ENCODE results near the gene ALAD. TPM values are rescaled to one million over a fixed set of nuclear protein-coding genes. Genes with fewer than 3 reads are reported as not detected.

ALAD gene
- polyA plus RNA-seq, 1 donor (not counting 4 experiments of a cell fraction or from before 2014, with no cell fraction given): 9.3 TPM

GRCh38 chr9:113373256-113373655 is 27.8 kb downstream of the ALAD start:
- TF ChIP-seq EZH2 (IDR thresholded peaks at IDR 0.05; ENCODE audit: low read length) (no peak), CTCF (optimal IDR thresholded peaks at IDR 0.05 in 1 of 3, IDR thresholded peaks at IDR 0.05 in 1 of 3, conservative IDR thresholded peaks at IDR 0.05 in 1 of 3; ENCODE audit: extremely low read depth in 1 of 3, insufficient read depth in 2 of 3, low read length in 3 of 3) (no peak)
- Histone ChIP-seq H3K27me3 (ENCODE audit: control insufficient read depth, extremely low read depth, insufficient read depth, low read length) (no peaks in the 10 kb centered on the region), H3K4me2 (ENCODE audit: control insufficient read depth, extremely low read depth, insufficient read depth, low read depth, low read length) (no peak overlapping the region), H3K4me1 (ENCODE audit: control insufficient read depth, extremely low read depth, insufficient read depth, low read length) (peaks cover 10% of the 10 kb centered on the region), H3K27ac (ENCODE audit: control insufficient read depth, insufficient read depth, low read length) (no peak overlapping the region), H3K4me3 (ENCODE audit: control insufficient read depth in 2 of 3, extremely low read depth in 1 of 3, insufficient read depth in 2 of 3, low read depth in 1 of 3, low read length in 3 of 3) (no peak overlapping the region), H4K20me1 (ENCODE audit: control insufficient read depth, extremely low read depth, insufficient read depth, low read length) (no peaks in the 10 kb centered on the region), H3K36me3 (ENCODE audit: control insufficient read depth in 2 of 2, extremely low read depth in 1 of 2, insufficient read depth in 2 of 2, low read length in 2 of 2) (peaks cover 14% of the 10 kb centered on the region in 2 experiments), H2AFZ (ENCODE audit: control insufficient read depth, low read length) (no peak overlapping the region), H3K9me3 (ENCODE audit: control insufficient read depth, low read depth, low read length) (no peaks in the 10 kb centered on the region), H3K9me1 (ENCODE audit: control insufficient read depth, extremely low read depth, insufficient read depth, low read length) (peaks cover 3% of the 10 kb centered on the region), H3K79me2 (ENCODE audit: control insufficient read depth, insufficient read depth, low read length) (peaks cover 7% of the 10 kb centered on the region), H3K9ac (ENCODE audit: control insufficient read depth, extremely low read depth, insufficient read depth, low read length) (no peak overlapping the region)
- no peak for FAIRE-seq
- no peak for DNase-seq (ENCODE audit: low read depth, low spot score)
- dilution Hi-C loops (cut with MboI; ENCODE audit: extremely low pct_ligation_motif_present, low sequenced_read_pairs): no loop called here

GRCh38 chr9:113372059-113372458 is 29.0 kb downstream of the ALAD start:
- Histone ChIP-seq H4K20me1 (ENCODE audit: control insufficient read depth, extremely low read depth, insufficient read depth, low read length) (no peaks in the 10 kb centered on the region), H3K27ac (ENCODE audit: control insufficient read depth, insufficient read depth, low read length) (no peak overlapping the region), H3K9me3 (ENCODE audit: control insufficient read depth, low read depth, low read length) (no peaks in the 10 kb centered on the region), H3K9ac (ENCODE audit: control insufficient read depth, extremely low read depth, insufficient read depth, low read length) (no peak overlapping the region), H3K79me2 (ENCODE audit: control insufficient read depth, insufficient read depth, low read length) (peaks cover 7% of the 10 kb centered on the region), H3K4me2 (ENCODE audit: control insufficient read depth, extremely low read depth, insufficient read depth, low read depth, low read length) (no peak overlapping the region), H3K27me3 (ENCODE audit: control insufficient read depth, extremely low read depth, insufficient read depth, low read length) (no peaks in the 10 kb centered on the region), H3K36me3 (ENCODE audit: control insufficient read depth in 2 of 2, extremely low read depth in 1 of 2, insufficient read depth in 2 of 2, low read length in 2 of 2) (peaks cover 14% of the 10 kb centered on the region in 2 experiments), H2AFZ (ENCODE audit: control insufficient read depth, low read length) (no peak overlapping the region), H3K4me1 (ENCODE audit: control insufficient read depth, extremely low read depth, insufficient read depth, low read length) (peaks cover 7% of the 10 kb centered on the region), H3K9me1 (ENCODE audit: control insufficient read depth, extremely low read depth, insufficient read depth, low read length) (peaks cover 3% of the 10 kb centered on the region), H3K4me3 (ENCODE audit: control insufficient read depth in 2 of 3, extremely low read depth in 1 of 3, insufficient read depth in 2 of 3, low read depth in 1 of 3, low read length in 3 of 3) (no peak overlapping the region)
- no peak for TF ChIP-seq CTCF (optimal IDR thresholded peaks at IDR 0.05 in 1 of 3, IDR thresholded peaks at IDR 0.05 in 1 of 3, conservative IDR thresholded peaks at IDR 0.05 in 1 of 3; ENCODE audit: extremely low read depth in 1 of 3, insufficient read depth in 2 of 3, low read length in 3 of 3)
- no peak for TF ChIP-seq EZH2 (IDR thresholded peaks at IDR 0.05; ENCODE audit: low read length)
- dilution Hi-C loops (cut with MboI; ENCODE audit: extremely low pct_ligation_motif_present, low sequenced_read_pairs): no loop called here
- no peak for DNase-seq (ENCODE audit: low read depth, low spot score)
- no peak for FAIRE-seq
